ENCODE data around the gene RPA1. TPM values are rescaled to one million over a fixed set of nuclear protein-coding genes. Genes with fewer than 3 reads are reported as not detected.

The RPA1 gene
- total and polyA plus RNA-seq, 2 of the 8 experiments (the other 6 are each of a cell fraction or from before 2014, with no cell fraction given), result 79.1 to 194 TPM

- TF ChIP-seq, protein P1, sequence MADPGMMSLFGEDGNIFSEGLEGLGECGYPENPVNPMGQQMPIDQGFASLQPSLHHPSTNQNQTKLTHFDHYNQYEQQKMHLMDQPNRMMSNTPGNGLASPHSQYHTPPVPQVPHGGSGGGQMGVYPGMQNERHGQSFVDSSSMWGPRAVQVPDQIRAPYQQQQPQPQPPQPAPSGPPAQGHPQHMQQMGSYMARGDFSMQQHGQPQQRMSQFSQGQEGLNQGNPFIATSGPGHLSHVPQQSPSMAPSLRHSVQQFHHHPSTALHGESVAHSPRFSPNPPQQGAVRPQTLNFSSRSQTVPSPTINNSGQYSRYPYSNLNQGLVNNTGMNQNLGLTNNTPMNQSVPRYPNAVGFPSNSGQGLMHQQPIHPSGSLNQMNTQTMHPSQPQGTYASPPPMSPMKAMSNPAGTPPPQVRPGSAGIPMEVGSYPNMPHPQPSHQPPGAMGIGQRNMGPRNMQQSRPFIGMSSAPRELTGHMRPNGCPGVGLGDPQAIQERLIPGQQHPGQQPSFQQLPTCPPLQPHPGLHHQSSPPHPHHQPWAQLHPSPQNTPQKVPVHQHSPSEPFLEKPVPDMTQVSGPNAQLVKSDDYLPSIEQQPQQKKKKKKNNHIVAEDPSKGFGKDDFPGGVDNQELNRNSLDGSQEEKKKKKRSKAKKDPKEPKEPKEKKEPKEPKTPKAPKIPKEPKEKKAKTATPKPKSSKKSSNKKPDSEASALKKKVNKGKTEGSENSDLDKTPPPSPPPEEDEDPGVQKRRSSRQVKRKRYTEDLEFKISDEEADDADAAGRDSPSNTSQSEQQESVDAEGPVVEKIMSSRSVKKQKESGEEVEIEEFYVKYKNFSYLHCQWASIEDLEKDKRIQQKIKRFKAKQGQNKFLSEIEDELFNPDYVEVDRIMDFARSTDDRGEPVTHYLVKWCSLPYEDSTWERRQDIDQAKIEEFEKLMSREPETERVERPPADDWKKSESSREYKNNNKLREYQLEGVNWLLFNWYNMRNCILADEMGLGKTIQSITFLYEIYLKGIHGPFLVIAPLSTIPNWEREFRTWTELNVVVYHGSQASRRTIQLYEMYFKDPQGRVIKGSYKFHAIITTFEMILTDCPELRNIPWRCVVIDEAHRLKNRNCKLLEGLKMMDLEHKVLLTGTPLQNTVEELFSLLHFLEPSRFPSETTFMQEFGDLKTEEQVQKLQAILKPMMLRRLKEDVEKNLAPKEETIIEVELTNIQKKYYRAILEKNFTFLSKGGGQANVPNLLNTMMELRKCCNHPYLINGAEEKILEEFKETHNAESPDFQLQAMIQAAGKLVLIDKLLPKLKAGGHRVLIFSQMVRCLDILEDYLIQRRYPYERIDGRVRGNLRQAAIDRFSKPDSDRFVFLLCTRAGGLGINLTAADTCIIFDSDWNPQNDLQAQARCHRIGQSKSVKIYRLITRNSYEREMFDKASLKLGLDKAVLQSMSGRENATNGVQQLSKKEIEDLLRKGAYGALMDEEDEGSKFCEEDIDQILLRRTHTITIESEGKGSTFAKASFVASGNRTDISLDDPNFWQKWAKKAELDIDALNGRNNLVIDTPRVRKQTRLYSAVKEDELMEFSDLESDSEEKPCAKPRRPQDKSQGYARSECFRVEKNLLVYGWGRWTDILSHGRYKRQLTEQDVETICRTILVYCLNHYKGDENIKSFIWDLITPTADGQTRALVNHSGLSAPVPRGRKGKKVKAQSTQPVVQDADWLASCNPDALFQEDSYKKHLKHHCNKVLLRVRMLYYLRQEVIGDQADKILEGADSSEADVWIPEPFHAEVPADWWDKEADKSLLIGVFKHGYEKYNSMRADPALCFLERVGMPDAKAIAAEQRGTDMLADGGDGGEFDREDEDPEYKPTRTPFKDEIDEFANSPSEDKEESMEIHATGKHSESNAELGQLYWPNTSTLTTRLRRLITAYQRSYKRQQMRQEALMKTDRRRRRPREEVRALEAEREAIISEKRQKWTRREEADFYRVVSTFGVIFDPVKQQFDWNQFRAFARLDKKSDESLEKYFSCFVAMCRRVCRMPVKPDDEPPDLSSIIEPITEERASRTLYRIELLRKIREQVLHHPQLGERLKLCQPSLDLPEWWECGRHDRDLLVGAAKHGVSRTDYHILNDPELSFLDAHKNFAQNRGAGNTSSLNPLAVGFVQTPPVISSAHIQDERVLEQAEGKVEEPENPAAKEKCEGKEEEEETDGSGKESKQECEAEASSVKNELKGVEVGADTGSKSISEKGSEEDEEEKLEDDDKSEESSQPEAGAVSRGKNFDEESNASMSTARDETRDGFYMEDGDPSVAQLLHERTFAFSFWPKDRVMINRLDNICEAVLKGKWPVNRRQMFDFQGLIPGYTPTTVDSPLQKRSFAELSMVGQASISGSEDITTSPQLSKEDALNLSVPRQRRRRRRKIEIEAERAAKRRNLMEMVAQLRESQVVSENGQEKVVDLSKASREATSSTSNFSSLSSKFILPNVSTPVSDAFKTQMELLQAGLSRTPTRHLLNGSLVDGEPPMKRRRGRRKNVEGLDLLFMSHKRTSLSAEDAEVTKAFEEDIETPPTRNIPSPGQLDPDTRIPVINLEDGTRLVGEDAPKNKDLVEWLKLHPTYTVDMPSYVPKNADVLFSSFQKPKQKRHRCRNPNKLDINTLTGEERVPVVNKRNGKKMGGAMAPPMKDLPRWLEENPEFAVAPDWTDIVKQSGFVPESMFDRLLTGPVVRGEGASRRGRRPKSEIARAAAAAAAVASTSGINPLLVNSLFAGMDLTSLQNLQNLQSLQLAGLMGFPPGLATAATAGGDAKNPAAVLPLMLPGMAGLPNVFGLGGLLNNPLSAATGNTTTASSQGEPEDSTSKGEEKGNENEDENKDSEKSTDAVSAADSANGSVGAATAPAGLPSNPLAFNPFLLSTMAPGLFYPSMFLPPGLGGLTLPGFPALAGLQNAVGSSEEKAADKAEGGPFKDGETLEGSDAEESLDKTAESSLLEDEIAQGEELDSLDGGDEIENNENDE (IDR thresholded peaks at IDR 0.05; ENCODE audit: insufficient replicate concordance, low read length), result no peak
- TF ChIP-seq BRCA1 (IDR thresholded peaks at IDR 0.05; ENCODE audit: low read depth, low read length), result no peak
These were observed 37.5 kb downstream of the RPA1 start (continued) for GRCh38 chr17:1867307-1867706.

Measured in H1 (cell line).